A172 (cell line): ENCODE results near the gene OPCML. TPM values are rescaled to one million over a fixed set of nuclear protein-coding genes. Genes with fewer than 3 reads are reported as not detected.

Experiments used
- DNase-seq: peaks from one replicate; pipeline ENCODE4 v3.0.0-alpha.2; 2015; ENCODE audit warnings: low spot score
- total RNA-seq: library from RNA; depleted of rRNA; stranded (reverse); fragments of >200 nt; shearing (Covaris generic); gene quantifications from 2 replicates; pipeline ENCODE4 v1.2.3, GENCODE V29; 2014

The OPCML gene
- total RNA-seq, 1 experiment from 2014 or later, result not detected

GRCh38 chr11:132743601-132744000, 788.7 kb downstream of the OPCML start:
- no peak for DNase-seq

GRCh38 chr11:132742929-132743328, 789.4 kb downstream of the OPCML start:
- no peak for DNase-seq

- DNase-seq, result peak; percentile 72
Observed at GRCh38 chr11:132734217-132734616, 798.1 kb downstream of the OPCML start.

GRCh38 chr11:132728026-132728425, 804.3 kb downstream of the OPCML start:
- no peak for DNase-seq

GRCh38 chr11:132721526-132721925, 810.8 kb downstream of the OPCML start:
- no peak for DNase-seq

- DNase-seq, result no peak
Observed at GRCh38 chr11:132719684-132720083, 812.6 kb downstream of the OPCML start.

- no peak for DNase-seq
Observed at GRCh38 chr11:132718711-132719671, 813.3 kb downstream of the OPCML start.

GRCh38 chr11:132717824-132718223, 814.5 kb downstream of the OPCML start:
- no peak for DNase-seq

GRCh38 chr11:132716037-132716436, 816.3 kb downstream of the OPCML start:
- no peak for DNase-seq

- DNase-seq, result no peak
Observed at GRCh38 chr11:132714859-132715440, 817.4 kb downstream of the OPCML start.

GRCh38 chr11:132712466-132712865, 819.8 kb downstream of the OPCML start:
- no peak for DNase-seq

- no peak for DNase-seq
Observed at GRCh38 chr11:132704781-132705375, 827.4 kb downstream of the OPCML start.

GRCh38 chr11:132692891-132693290, 839.4 kb downstream of the OPCML start:
- DNase-seq, result no peak

- DNase-seq, result no peak
Observed at GRCh38 chr11:132691848-132692550, 840.3 kb downstream of the OPCML start.

GRCh38 chr11:132686886-132687285, 845.4 kb downstream of the OPCML start:
- DNase-seq, result no peak

- peak; percentile 68 for DNase-seq
Observed at GRCh38 chr11:132685174-132685611, 847.1 kb downstream of the OPCML start.

- no peak for DNase-seq
Observed at GRCh38 chr11:132683602-132684001, 848.7 kb downstream of the OPCML start.

- DNase-seq, result no peak
Observed at GRCh38 chr11:132681971-132682370, 850.3 kb downstream of the OPCML start.

- DNase-seq, result no peak
Observed at GRCh38 chr11:132680584-132680983, 851.7 kb downstream of the OPCML start.

- no peak for DNase-seq
Observed at GRCh38 chr11:132674151-132674550, 858.1 kb downstream of the OPCML start.

- DNase-seq, result no peak
Observed at GRCh38 chr11:132671851-132672370, 860.4 kb downstream of the OPCML start.
